Nephron (organoid): ENCODE data around the gene LMO7.
"Not testable (repeated sequence)": the region's sequence is repeated elsewhere in the genome, so short reads cannot be mapped to it uniquely, and the experiment has no call there.

ENCODE experiments used
- H3K27ac Mint-ChIP-seq, 3 experiments: 2 replicates each; pipeline ENCODE4 v1.8.0; 2020; ENCODE audit warnings: mixed read lengths in 3 of 3, mild to moderate bottlenecking in 2 of 3, moderate library complexity in 1 of 3
- H3K27me3 Mint-ChIP-seq: 2 replicates; pipeline ENCODE4 v1.8.0; 2021; ENCODE audit warnings: low read depth, mild to moderate bottlenecking, moderate library complexity, mixed read lengths
- H3K36me3 Mint-ChIP-seq: 2 replicates; pipeline ENCODE4 v1.8.0; 2020; ENCODE audit warnings: low read depth, mixed read lengths
- H3K4me1 Mint-ChIP-seq: 2 replicates; pipeline ENCODE4 v1.8.0; 2020; ENCODE audit warnings: mixed read lengths
- H3K4me3 Mint-ChIP-seq, 3 experiments: 2 replicates each; pipeline ENCODE4 v1.8.0; 2020; ENCODE audit warnings: mild to moderate bottlenecking in 3 of 3, mixed read lengths in 3 of 3, moderate library complexity in 2 of 3
- H3K9me3 Mint-ChIP-seq: 2 replicates; pipeline ENCODE4 v1.8.0; 2020; ENCODE audit warnings: mixed read lengths
- TF ChIP-seq, protein P1 (sequence below), 3 experiments: fragments of 200-600 bp; sonication (generic); IDR thresholded peaks; one replicate each; pipeline ENCODE4 v1.5.0; 2021; ENCODE audit warnings: antibody characterized with exemption in 3 of 3; ENCODE audit not compliant: unreplicated experiment in 3 of 3

The LMO7 gene

GRCh38 chr13:75661443-75661842 lies 25.3 kb downstream of the LMO7 start:
- no peaks in the 10 kb centered on the region for H3K9me3 Mint-ChIP-seq
- TF ChIP-seq, protein P1, sequence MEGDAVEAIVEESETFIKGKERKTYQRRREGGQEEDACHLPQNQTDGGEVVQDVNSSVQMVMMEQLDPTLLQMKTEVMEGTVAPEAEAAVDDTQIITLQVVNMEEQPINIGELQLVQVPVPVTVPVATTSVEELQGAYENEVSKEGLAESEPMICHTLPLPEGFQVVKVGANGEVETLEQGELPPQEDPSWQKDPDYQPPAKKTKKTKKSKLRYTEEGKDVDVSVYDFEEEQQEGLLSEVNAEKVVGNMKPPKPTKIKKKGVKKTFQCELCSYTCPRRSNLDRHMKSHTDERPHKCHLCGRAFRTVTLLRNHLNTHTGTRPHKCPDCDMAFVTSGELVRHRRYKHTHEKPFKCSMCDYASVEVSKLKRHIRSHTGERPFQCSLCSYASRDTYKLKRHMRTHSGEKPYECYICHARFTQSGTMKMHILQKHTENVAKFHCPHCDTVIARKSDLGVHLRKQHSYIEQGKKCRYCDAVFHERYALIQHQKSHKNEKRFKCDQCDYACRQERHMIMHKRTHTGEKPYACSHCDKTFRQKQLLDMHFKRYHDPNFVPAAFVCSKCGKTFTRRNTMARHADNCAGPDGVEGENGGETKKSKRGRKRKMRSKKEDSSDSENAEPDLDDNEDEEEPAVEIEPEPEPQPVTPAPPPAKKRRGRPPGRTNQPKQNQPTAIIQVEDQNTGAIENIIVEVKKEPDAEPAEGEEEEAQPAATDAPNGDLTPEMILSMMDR (IDR thresholded peaks at IDR 0.05; ENCODE audit: unreplicated experiment in 3 of 3), result no peak
- no peak overlapping the region for H3K4me3 Mint-ChIP-seq
- peak overlapping the region; percentile 26 to 86 (median 64) for H3K27ac Mint-ChIP-seq
- H3K27me3 Mint-ChIP-seq, result no peaks in the 10 kb centered on the region
- H3K36me3 Mint-ChIP-seq, result peaks cover 3% of the 10 kb centered on the region
- H3K4me1 Mint-ChIP-seq, result peaks cover 6% of the 10 kb centered on the region

GRCh38 chr13:75666646-75667351 lies 30.7 kb downstream of the LMO7 start:
- Mint-ChIP-seq H3K27me3 (no peaks in the 10 kb centered on the region), H3K27ac (no peak overlapping the region), H3K9me3 (no peaks in the 10 kb centered on the region), H3K4me1 (no peaks in the 10 kb centered on the region), H3K4me3 (no peak overlapping the region), H3K36me3 (no peaks in the 10 kb centered on the region)
- TF ChIP-seq, protein P1 (IDR thresholded peaks at IDR 0.05; ENCODE audit: unreplicated experiment in 3 of 3), result no peak

DNA sequence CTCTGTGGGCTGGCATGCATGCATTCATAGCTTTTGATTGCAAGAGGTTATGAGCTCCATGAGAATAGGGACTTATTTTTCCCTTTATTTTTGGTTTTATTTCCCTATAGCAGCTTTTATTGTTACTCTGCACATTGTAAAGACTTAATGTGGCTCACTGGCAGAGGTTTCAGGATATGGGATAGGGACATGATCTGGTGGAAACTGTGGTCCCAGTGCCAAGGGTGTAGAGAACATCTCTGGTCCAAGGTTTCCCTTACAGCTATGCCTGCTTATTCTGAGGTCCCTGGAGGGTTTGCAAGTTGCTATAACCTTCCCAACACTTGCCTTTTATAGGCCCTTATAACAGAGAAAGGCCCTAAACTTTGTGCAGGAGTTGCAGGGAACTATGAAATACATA lies 33.6 kb downstream of the LMO7 start:
- Mint-ChIP-seq H3K27ac (no peak overlapping the region), H3K36me3 (no peaks in the 10 kb centered on the region), H3K4me1 (no peaks in the 10 kb centered on the region), H3K9me3 (no peaks in the 10 kb centered on the region), H3K4me3 (no peak overlapping the region), H3K27me3 (no peaks in the 10 kb centered on the region)
- TF ChIP-seq, protein P1 (IDR thresholded peaks at IDR 0.05; ENCODE audit: unreplicated experiment in 3 of 3), result no peak

DNA sequence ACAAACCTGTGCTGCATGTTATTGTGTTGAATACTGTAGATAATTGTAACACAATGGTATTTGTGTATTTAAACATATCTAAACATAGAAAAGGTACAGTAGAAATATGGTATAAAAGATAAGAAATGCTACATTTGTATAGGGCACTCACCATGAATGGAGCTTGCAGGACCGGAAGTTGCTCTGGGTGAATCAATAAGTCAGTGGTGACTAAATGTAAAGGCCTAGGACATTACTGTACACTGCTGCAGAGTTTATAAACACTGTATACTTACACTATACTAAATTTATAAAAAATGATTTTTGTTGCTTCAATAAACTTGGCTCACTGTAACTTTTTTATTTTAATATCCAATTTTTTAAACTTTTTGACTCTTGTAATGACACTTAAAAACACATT lies 34.4 kb downstream of the LMO7 start:
- Mint-ChIP-seq H3K27me3 (no peaks in the 10 kb centered on the region), H3K27ac (no peak overlapping the region)

DNA sequence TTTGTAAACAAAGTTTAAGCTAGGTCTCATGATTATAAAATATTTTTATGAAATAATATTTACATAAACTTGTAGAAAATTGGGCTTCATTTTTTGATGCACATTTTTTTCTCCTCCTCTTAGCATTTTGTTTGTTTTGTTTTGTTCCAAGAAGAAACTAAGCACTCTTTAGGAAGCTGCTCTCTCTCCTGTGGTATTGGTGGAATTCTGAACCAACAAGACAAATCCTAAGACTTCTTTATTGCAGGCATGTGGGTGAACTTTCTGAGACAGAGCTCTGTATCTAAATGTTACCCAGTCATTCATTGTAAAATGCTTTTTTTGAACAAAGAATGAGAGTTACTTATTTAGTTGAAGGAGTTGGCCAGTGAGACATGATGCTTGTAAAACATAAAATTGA lies 39.3 kb downstream of the LMO7 start:
- peaks cover 11% of the 10 kb centered on the region for H3K9me3 Mint-ChIP-seq
- no peaks in the 10 kb centered on the region for H3K36me3 Mint-ChIP-seq
- H3K4me3 Mint-ChIP-seq, result no peak overlapping the region
- no peak overlapping the region for H3K27ac Mint-ChIP-seq
- H3K27me3 Mint-ChIP-seq, result no peaks in the 10 kb centered on the region
- peaks cover 10% of the 10 kb centered on the region for H3K4me1 Mint-ChIP-seq
- TF ChIP-seq, protein P1 (IDR thresholded peaks at IDR 0.05; ENCODE audit: unreplicated experiment in 3 of 3), result no peak

More for the DNA sequence above, 34.4 kb downstream of the LMO7 start:
- TF ChIP-seq, protein P1 (IDR thresholded peaks at IDR 0.05; ENCODE audit: unreplicated experiment in 3 of 3), result no peak
- Mint-ChIP-seq H3K36me3 (no peaks in the 10 kb centered on the region), H3K4me3 (no peak overlapping the region), H3K9me3 (no peaks in the 10 kb centered on the region), H3K4me1 (no peaks in the 10 kb centered on the region)

- peaks cover 10% of the 10 kb centered on the region for H3K4me1 Mint-ChIP-seq
- H3K27me3 Mint-ChIP-seq, result no peaks in the 10 kb centered on the region
- H3K4me3 Mint-ChIP-seq, result no peak overlapping the region
- TF ChIP-seq, protein P1 (IDR thresholded peaks at IDR 0.05; ENCODE audit: unreplicated experiment in 3 of 3), result no peak
- no peak overlapping the region for H3K27ac Mint-ChIP-seq
- H3K36me3 Mint-ChIP-seq, result peaks cover 7% of the 10 kb centered on the region
- peaks cover 15% of the 10 kb centered on the region for H3K9me3 Mint-ChIP-seq
Observed at GRCh38 chr13:75679459-75679858, 43.3 kb downstream of the LMO7 start.

- H3K9me3 Mint-ChIP-seq, result peaks cover 15% of the 10 kb centered on the region
Observed at GRCh38 chr13:75680251-75680650, 44.1 kb downstream of the LMO7 start.

More at GRCh38 chr13:75680251-75680650, 44.1 kb downstream of the LMO7 start:
- H3K36me3 Mint-ChIP-seq, H3K27ac Mint-ChIP-seq, H3K4me1 Mint-ChIP-seq, H3K27me3 Mint-ChIP-seq, H3K4me3 Mint-ChIP-seq: not testable (repeated sequence)
